ENCODE data around the gene SFXN3. TPM values are rescaled to one million over a fixed set of nuclear protein-coding genes. Genes with fewer than 3 reads are reported as not detected.
A peak's percentile ranks its signal among the peaks of the same experiment; 100 is the strongest.

Gene SFXN3
- total RNA-seq, 1 donor from 2014 or later = 16.1 TPM

DNA sequence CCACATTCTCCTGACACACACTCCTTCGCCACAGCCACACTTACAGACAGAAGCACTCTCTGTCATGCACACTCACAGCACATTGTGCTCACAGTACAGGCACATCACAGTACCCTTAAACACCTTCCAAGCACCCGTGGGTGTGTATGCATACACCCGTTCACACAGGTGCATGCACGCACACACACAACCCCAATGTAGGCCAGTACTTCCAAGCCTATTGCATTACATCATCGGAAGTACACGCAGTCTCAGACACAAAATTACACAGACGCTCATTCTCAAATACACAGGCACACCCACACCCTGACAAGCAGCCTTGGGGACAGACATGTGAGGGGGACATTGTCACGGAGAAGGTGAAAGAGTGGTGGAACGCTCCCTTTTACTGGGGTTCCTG is 41.9 kb downstream of the SFXN3 start:
- no peak for DNase-seq (ENCODE audit: low read depth)
- FAIRE-seq = peak; percentile 96
- no peaks in the 10 kb centered on the region for H3K36me3 ChIP-seq (ENCODE audit: control insufficient read depth, insufficient read depth, low read length)
- no peak overlapping the region for H3K4me3 ChIP-seq (ENCODE audit: low read depth, low read length)
- peaks cover 17% of the 10 kb centered on the region for H3K27me3 ChIP-seq (ENCODE audit: control insufficient read depth, insufficient read depth, low read length)
- TF ChIP-seq CTCF (IDR thresholded peaks at IDR 0.05; ENCODE audit: insufficient read depth, low read length, severe bottlenecking) = no peak

DNA sequence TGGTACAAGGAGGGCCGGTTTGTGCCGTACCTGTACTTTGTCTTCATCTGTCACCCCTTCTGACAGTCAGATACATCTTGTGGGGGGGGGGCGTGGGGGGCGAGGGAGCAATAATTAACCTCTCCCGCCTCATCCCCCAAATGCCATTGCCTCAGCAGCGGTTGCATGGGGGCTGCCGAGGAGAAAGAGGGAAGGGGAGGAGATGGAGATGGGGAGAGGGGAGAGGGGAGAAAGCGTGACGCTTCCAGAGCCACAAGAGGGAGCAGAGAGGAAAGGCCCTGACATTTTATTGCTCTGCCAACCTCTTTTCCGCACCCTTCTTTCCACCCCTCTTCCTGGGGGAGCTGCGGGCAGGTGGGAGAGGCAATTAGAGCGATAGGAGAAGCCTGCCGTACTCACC is 42.6 kb downstream of the SFXN3 start:
- peak; percentile 27 for TF ChIP-seq CTCF (IDR thresholded peaks at IDR 0.05; ENCODE audit: insufficient read depth, low read length, severe bottlenecking)
- H3K27me3 ChIP-seq (ENCODE audit: control insufficient read depth, insufficient read depth, low read length) = peaks cover 17% of the 10 kb centered on the region
- DNase-seq (ENCODE audit: low read depth) = no peak
- no peak for FAIRE-seq
- H3K4me3 ChIP-seq (ENCODE audit: low read depth, low read length) = no peak overlapping the region
- H3K36me3 ChIP-seq (ENCODE audit: control insufficient read depth, insufficient read depth, low read length) = no peaks in the 10 kb centered on the region

DNA sequence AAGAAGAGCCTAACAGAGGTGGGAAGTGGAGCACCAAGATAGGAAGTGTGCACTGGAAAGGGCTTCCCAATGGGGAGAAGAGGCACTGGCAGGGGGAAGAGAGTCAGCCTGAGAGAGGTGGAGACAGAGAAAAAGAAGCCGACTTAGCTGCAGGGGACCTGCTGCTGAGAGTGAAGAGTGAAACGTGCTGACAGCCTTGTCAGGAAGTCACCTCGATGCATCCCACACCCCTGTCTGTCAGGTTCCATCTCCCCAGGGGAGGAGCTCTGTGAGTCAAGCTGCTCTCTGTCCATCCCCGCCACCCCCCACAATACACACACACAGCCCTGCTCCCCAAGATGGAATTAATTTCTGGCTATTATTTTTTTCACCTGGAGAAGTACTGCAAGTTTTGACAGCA is 44.7 kb downstream of the SFXN3 start:
- H3K27me3 ChIP-seq (ENCODE audit: control insufficient read depth, insufficient read depth, low read length) = peaks cover 17% of the 10 kb centered on the region
- DNase-seq (ENCODE audit: low read depth) = no peak
- H3K36me3 ChIP-seq (ENCODE audit: control insufficient read depth, insufficient read depth, low read length) = no peaks in the 10 kb centered on the region
- no peak for TF ChIP-seq CTCF (IDR thresholded peaks at IDR 0.05; ENCODE audit: insufficient read depth, low read length, severe bottlenecking)
- no peak for FAIRE-seq
- H3K4me3 ChIP-seq (ENCODE audit: low read depth, low read length) = no peak overlapping the region

DNA sequence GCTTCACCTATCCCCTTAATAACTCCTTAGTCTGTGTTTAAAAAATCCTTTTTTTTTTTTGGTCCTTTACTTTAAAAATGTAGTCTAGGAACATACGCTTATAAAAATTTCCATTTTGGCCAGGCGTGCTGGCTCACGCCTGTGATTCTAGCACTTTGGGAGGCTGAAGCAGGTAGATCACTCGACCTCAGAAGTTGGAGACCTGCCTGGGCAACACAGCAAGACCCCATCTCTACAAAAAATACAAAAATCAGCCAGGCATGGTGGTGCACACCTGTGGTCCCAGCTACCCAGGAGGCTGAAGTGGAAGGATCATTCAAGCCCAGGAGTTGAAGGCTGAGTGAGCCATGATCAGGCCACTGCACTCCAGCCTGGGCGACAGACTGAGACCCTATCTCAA is 45.6 kb downstream of the SFXN3 start:
- H3K27me3 ChIP-seq (ENCODE audit: control insufficient read depth, insufficient read depth, low read length) = peaks cover 17% of the 10 kb centered on the region
- DNase-seq (ENCODE audit: low read depth) (no peak), FAIRE-seq (no peak)
- no peak for TF ChIP-seq CTCF (IDR thresholded peaks at IDR 0.05; ENCODE audit: insufficient read depth, low read length, severe bottlenecking)
- no peak overlapping the region for H3K4me3 ChIP-seq (ENCODE audit: low read depth, low read length)
- H3K36me3 ChIP-seq (ENCODE audit: control insufficient read depth, insufficient read depth, low read length) = no peaks in the 10 kb centered on the region

GRCh38 chr10:101079874-101080273 is 48.8 kb downstream of the SFXN3 start:
- no peak for DNase-seq (ENCODE audit: low read depth)
- FAIRE-seq = no peak
- Histone ChIP-seq H3K36me3 (ENCODE audit: control insufficient read depth, insufficient read depth, low read length) (no peaks in the 10 kb centered on the region), H3K4me3 (ENCODE audit: low read depth, low read length) (no peak overlapping the region), H3K27me3 (ENCODE audit: control insufficient read depth, insufficient read depth, low read length) (peaks cover 13% of the 10 kb centered on the region)
- no peak for TF ChIP-seq CTCF (IDR thresholded peaks at IDR 0.05; ENCODE audit: insufficient read depth, low read length, severe bottlenecking)

Measured in bronchial epithelial cell (primary cell).